Measurements from ENCODE around the gene MED9.

MED9 gene

DNA sequence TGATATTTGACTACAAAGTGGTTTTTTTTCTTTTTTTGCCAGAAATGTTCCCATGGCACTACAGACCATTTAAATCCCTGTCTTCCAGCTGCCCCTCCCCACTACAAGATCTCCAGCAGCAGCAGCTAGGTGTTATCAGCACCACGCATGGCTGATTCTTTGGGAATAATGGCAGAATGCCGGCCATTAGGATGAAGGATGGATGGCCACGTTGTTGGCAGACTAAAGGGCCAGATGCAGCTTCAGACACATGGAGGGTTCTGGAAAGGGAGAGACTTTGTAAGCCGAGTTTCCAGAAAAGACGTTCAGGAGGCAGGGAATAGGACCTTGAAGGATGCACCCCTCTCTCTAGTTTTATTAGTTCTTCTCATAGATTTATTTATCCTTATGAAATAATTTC is 10.3 kb upstream of the MED9 start:
- no peak overlapping the region for H3K4me3 ChIP-seq (replicated peaks; ENCODE audit: low read depth, low read length)
- DNase-seq (ENCODE audit: low read depth): no peak
- TF ChIP-seq, protein P1, sequence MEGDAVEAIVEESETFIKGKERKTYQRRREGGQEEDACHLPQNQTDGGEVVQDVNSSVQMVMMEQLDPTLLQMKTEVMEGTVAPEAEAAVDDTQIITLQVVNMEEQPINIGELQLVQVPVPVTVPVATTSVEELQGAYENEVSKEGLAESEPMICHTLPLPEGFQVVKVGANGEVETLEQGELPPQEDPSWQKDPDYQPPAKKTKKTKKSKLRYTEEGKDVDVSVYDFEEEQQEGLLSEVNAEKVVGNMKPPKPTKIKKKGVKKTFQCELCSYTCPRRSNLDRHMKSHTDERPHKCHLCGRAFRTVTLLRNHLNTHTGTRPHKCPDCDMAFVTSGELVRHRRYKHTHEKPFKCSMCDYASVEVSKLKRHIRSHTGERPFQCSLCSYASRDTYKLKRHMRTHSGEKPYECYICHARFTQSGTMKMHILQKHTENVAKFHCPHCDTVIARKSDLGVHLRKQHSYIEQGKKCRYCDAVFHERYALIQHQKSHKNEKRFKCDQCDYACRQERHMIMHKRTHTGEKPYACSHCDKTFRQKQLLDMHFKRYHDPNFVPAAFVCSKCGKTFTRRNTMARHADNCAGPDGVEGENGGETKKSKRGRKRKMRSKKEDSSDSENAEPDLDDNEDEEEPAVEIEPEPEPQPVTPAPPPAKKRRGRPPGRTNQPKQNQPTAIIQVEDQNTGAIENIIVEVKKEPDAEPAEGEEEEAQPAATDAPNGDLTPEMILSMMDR (IDR thresholded peaks at IDR 0.05; ENCODE audit: low read length, missing control alignments): no peak

DNA sequence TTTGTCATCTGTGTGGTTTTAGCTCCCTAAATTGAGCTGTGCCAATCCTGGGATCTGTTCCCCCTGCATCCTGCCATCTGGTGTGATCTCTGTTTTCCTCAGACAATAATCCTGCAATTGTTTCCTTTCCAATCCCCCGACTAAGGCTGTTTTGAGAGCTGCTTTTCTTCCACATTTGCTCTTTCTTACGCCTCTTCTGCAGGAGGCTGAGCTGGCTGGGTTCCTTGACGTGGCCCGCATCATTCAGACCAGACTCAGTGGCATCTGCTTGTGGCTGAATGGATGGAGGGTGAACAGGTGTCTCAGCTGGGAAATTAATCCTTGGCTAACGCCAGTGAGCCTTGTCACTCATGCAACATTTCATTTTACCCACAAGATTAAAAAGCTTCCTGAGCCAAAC is 9.8 kb upstream of the MED9 start:
- TF ChIP-seq, protein P1 (IDR thresholded peaks at IDR 0.05; ENCODE audit: low read length, missing control alignments): no peak
- no peak for DNase-seq (ENCODE audit: low read depth)
- no peak overlapping the region for H3K4me3 ChIP-seq (replicated peaks; ENCODE audit: low read depth, low read length)

DNA sequence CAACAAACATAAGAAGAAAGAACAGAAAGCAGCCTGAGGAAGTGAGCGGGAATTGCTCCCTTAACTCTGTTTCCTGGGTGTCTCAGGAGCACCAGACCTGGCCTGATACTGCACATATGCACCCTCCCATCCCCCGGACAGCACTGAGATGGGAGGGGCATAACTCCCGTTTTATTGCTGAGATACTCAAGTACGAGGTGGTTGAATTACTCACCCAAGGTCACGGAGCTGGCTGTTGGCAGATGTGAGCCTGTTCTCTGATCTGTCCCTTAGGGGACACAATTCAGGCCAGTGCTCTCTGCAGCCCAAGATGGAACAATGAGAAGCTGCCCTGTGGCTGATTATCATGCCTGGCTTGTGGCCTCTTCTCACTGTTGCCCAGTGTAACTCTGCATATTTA is 9.1 kb upstream of the MED9 start:
- H3K4me3 ChIP-seq (replicated peaks; ENCODE audit: low read depth, low read length): no peak overlapping the region
- TF ChIP-seq, protein P1 (IDR thresholded peaks at IDR 0.05; ENCODE audit: low read length, missing control alignments): no peak
- DNase-seq (ENCODE audit: low read depth): no peak

DNA sequence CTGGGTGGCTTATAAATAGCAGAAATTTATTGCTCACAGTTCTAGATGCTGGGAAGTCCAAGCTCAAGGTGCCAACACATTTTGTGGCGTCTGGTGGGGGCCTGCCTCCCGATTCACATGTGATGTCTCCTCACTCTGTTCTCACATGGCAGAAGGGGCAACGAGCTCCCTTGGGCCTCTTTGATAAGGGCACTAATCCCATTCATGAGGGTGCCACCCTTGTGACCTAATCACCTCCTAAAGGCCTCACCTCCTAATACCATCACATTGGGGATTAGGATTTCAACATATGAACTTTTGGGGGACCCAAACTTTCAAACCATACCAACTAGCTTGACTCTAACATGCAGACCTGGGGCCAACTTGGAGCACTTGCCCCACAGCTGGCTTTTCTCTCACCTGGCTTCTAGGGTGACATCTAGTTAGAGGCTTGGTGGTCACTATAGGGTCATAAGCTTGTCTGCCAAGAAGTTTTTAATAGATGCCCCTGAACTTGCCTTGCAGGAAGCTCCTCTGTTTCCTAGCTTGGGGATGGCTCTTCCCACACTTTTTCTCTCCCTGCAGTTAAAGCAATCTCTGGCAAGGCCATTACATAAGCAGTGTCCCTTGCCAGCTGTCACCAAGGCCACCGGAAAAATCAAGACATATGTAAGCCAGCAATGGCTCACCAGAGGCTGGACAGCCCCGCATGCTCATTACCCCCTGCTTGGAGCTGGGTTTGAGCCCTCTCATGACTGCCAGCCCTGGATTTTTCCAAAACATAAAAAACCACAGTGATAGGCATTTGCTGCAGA is 8.4 kb upstream of the MED9 start:
- H3K4me3 ChIP-seq (replicated peaks; ENCODE audit: low read depth, low read length): no peak overlapping the region
- TF ChIP-seq, protein P1 (IDR thresholded peaks at IDR 0.05; ENCODE audit: low read length, missing control alignments): no peak
- DNase-seq (ENCODE audit: low read depth): no peak

DNA sequence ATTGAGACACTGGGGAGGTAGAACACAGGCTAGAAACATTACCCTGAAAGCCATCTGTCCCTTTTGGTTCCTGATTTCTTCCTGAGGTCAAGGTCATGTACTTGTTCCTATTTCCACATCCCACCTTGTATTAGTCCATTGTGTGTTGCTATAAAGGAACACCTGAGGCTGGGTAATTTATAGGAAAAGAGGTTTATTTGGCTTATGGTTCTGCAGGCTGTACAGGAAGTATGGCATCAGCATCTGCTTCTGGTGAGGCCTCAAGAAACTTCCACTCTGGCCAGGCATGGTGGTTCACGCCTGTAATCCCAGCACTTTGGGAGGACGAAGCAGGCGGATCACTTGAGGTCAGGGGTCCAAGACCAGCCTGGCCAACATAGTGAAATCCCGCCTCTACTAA is 7.4 kb upstream of the MED9 start:
- TF ChIP-seq, protein P1 (IDR thresholded peaks at IDR 0.05; ENCODE audit: low read length, missing control alignments): no peak
- H3K4me3 ChIP-seq (replicated peaks; ENCODE audit: low read depth, low read length): no peak overlapping the region
- DNase-seq (ENCODE audit: low read depth): no peak

DNA sequence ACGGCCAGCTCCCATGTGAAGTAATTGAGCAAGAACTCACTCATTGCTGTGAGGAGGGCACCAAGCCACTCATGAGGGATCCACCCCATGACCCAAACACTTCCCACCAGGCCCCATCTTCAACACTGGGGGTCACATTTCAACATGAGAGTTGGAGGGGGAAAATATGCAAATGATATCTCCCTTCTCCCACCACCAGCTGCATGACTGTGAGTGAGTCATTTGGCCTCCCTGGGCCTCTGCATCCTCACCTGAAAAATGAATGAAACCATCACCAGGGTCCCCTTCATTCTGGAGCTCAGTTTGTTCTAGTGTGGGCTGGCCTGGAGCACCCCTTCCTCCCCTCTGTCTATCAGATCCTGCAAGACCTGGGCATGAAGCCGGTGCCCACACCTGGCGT is 6.8 kb upstream of the MED9 start:
- TF ChIP-seq, protein P1 (IDR thresholded peaks at IDR 0.05; ENCODE audit: low read length, missing control alignments): no peak

More for the DNA sequence above, 6.8 kb upstream of the MED9 start:
- no peak for DNase-seq (ENCODE audit: low read depth)
- H3K4me3 ChIP-seq (replicated peaks; ENCODE audit: low read depth, low read length): no peak overlapping the region

All from fibroblast of pulmonary artery (primary cell).